Colonic mucosa (tissue), 4 donors: Measurements from ENCODE around the gene CASQ2. TPM values are rescaled to one million over a fixed set of nuclear protein-coding genes. Genes with fewer than 3 reads are reported as not detected.
"Not testable (repeated sequence)": the region's sequence is repeated elsewhere in the genome, so short reads cannot be mapped to it uniquely, and the experiment has no call there.

Experiments
- DNase-seq: peaks from one replicate; pipeline ENCODE4 v3.0.0-alpha.2; 2020
- H3K27ac ChIP-seq: fragments of 200-600 bp; one replicate; pipeline ENCODE4 v1.8.0; 2021
- H3K27me3 ChIP-seq: fragments of 200-600 bp; one replicate; pipeline ENCODE4 v1.8.0; 2021
- H3K36me3 ChIP-seq: fragments of 200-600 bp; one replicate; pipeline ENCODE4 v1.8.0; 2021
- H3K4me1 ChIP-seq: fragments of 200-600 bp; one replicate; pipeline ENCODE4 v1.8.0; 2021; ENCODE audit warnings: mild to moderate bottlenecking
- H3K4me3 ChIP-seq: fragments of 200-600 bp; one replicate; pipeline ENCODE4 v1.8.0; 2021
- H3K9ac ChIP-seq, 2 donors: one replicate each; pipeline ENCODE4 v1.7.0; 2013; ENCODE audit warnings: control low read depth in 2 of 2, low read depth in 2 of 2, low read length in 2 of 2
- H3K9me3 ChIP-seq: fragments of 200-600 bp; one replicate; pipeline ENCODE4 v1.8.0; 2021
- intact Hi-C: fragments of 100-400 bp; cut with DNase I; formaldehyde crosslinking; loops from one replicate; pipeline ENCODE4 v1.14.1; 2022
- total RNA-seq, 2 donors: library from RNA; stranded (reverse); fragmentation: NEBNext Ultra II Directional in 1 of 2; extraction: Animal tissue kit (Norgen Biotek cat#: 25700) in 1 of 2; gene quantifications; one replicate each; pipeline ENCODE4 v1.2.1, GENCODE V29; 2021
- TF ChIP-seq, protein P1 (sequence below): fragments of 200-600 bp; IDR thresholded peaks from one replicate; pipeline ENCODE4 v1.8.0; 2022; ENCODE audit warnings: antibody characterized with exemption, mild to moderate bottlenecking
- donor health status: healthy.
- donor health status: DM: no; HTN: no; CAD: no.
- donor health status: DM: no; HTN: no; CAD: no.

Gene CASQ2
- total RNA-seq, 2 donors from 2014 or later = 0.22 to 10.5 TPM

DNA sequence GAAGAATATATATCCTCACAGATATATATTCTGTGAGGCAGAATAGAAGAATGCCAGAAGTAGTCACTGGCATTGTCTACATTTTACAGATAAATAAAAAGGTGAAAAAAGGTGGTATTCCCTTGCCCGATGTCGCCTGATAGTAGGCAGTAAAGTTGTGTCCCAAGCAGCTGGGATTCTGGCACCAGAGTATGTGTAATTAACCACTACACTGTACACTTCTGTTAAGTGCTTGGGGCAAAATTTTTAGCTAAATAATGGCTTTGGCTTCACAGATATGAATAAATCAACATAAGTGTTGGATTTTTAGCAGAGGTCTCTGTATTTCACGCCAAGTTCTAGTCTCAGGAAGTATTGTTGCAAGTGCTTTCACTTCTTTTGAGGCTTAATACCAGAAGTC, 13.3 kb upstream of the CASQ2 start:
- TF ChIP-seq, protein P1, sequence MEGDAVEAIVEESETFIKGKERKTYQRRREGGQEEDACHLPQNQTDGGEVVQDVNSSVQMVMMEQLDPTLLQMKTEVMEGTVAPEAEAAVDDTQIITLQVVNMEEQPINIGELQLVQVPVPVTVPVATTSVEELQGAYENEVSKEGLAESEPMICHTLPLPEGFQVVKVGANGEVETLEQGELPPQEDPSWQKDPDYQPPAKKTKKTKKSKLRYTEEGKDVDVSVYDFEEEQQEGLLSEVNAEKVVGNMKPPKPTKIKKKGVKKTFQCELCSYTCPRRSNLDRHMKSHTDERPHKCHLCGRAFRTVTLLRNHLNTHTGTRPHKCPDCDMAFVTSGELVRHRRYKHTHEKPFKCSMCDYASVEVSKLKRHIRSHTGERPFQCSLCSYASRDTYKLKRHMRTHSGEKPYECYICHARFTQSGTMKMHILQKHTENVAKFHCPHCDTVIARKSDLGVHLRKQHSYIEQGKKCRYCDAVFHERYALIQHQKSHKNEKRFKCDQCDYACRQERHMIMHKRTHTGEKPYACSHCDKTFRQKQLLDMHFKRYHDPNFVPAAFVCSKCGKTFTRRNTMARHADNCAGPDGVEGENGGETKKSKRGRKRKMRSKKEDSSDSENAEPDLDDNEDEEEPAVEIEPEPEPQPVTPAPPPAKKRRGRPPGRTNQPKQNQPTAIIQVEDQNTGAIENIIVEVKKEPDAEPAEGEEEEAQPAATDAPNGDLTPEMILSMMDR = no peak
- H3K9me3 ChIP-seq = no peaks in the 10 kb centered on the region
- H3K36me3 ChIP-seq = no peaks in the 10 kb centered on the region
- DNase-seq = no peak
- intact Hi-C loops = no loop called here
- H3K4me1 ChIP-seq = no peaks in the 10 kb centered on the region
- H3K9ac ChIP-seq = no peak overlapping the region
- H3K27ac ChIP-seq = no peak overlapping the region
- no peak overlapping the region for H3K4me3 ChIP-seq
- H3K27me3 ChIP-seq = no peaks in the 10 kb centered on the region

DNA sequence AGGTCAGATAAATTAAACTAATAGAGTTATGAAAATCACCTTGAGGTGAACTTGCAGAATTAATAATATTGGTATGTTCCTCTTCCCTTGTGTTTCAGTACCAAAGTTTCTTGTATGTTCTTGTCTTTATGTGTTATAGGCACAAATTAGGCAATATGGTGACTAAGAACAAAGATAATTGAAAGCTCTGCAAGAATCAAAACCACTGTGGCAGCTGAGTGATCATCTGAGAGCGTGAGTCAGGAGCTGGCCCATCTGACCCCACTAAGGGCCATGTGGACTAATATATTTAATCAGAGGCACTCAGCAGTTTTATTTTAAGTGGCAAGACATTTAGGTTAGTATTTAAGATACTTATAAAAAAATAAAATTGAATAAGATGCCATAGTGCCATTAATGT, 12.8 kb upstream of the CASQ2 start:
- Histone ChIP-seq H3K36me3 (no peaks in the 10 kb centered on the region), H3K27ac (no peak overlapping the region), H3K27me3 (no peaks in the 10 kb centered on the region), H3K4me3 (no peak overlapping the region), H3K4me1 (no peaks in the 10 kb centered on the region), H3K9me3 (no peaks in the 10 kb centered on the region), H3K9ac (no peak overlapping the region)
- DNase-seq = no peak
- intact Hi-C loops = no loop called here
- TF ChIP-seq, protein P1 = no peak

DNA sequence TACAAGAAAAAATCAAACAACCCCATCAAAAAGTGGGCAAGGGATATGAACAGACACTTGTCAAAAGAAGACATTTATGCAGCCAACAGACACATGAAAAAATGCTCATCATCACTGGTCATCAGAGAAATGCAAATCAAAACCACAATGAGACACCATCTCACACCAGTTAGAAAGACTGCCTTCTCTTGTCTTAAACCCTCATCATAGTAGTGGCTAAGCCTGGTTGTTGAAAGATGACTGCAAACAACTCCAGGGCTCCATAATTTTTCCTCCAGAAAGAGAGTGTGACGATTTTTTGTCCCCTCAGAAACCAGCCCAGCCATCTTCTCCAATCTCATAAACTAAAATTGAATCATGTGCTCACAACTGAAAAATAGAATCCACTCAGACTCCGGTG, 12.1 kb upstream of the CASQ2 start:
- H3K9me3 ChIP-seq, intact Hi-C loops, DNase-seq, H3K36me3 ChIP-seq, H3K4me1 ChIP-seq, H3K9ac ChIP-seq, H3K27me3 ChIP-seq, H3K27ac ChIP-seq, H3K4me3 ChIP-seq: not testable (repeated sequence)

DNA sequence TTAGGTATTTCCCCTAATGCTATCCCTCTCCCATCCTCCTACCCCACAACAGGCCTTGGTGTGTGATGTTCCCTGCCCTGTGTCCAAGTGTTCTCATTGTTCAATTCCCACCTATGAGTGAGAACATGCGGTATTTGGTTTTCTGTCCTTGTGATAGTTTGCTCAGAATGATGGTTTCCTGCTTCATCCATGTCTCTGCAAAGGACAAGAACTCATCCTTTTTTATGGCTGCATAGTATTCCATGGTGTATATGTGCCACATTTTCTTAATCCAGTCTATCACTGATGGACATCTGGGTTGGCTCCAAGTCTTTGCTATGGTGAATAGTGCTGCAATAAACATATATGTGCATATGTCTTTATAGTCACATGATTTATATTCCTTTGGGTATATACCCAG, 10.6 kb upstream of the CASQ2 start:
- DNase-seq, H3K4me3 ChIP-seq, H3K27ac ChIP-seq, intact Hi-C loops, H3K9ac ChIP-seq, H3K36me3 ChIP-seq, H3K9me3 ChIP-seq, H3K27me3 ChIP-seq, H3K4me1 ChIP-seq: not testable (repeated sequence)

DNA sequence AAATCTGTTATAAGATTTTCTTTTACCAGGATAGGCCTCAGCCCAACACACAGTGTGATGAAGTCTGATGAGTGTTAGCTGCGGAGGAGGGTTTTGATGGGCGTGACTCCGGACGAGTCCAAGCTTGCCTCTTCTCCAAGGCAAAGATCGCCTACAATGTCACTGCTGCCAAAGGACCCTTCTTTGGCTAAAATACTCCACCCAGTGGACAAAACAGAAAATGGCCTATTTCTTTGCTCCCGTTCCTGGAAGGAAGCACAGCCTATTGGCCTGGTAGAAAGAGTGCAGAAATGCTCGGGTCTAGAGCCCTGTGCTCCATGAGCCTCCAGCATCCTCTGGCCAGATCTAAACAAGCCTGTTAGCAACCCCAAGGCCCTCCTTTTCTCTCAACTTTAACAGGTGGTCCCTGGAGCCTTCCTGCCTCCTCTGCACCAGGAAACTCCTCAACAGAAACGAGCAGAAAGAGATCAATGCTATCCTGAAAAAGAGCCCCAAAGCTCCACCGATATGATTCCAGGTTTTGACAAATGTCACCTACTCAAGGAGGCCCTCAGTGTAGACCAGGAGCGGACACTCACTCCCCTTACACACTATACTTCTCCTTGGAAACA, 3.4 kb upstream of the CASQ2 start:
- Histone ChIP-seq H3K9ac (no peak overlapping the region), H3K4me3 (no peak overlapping the region), H3K4me1 (no peaks in the 10 kb centered on the region), H3K27me3 (no peaks in the 10 kb centered on the region), H3K9me3 (no peaks in the 10 kb centered on the region), H3K36me3 (no peaks in the 10 kb centered on the region), H3K27ac (no peak overlapping the region)
- intact Hi-C loops = loop anchor here (5.0 kb wide), 1 partner anchor 165 kb away; no protein-coding TSS in a partner anchor
- peak; percentile 62 for DNase-seq
- TF ChIP-seq, protein P1 = peak; percentile 45

DNA sequence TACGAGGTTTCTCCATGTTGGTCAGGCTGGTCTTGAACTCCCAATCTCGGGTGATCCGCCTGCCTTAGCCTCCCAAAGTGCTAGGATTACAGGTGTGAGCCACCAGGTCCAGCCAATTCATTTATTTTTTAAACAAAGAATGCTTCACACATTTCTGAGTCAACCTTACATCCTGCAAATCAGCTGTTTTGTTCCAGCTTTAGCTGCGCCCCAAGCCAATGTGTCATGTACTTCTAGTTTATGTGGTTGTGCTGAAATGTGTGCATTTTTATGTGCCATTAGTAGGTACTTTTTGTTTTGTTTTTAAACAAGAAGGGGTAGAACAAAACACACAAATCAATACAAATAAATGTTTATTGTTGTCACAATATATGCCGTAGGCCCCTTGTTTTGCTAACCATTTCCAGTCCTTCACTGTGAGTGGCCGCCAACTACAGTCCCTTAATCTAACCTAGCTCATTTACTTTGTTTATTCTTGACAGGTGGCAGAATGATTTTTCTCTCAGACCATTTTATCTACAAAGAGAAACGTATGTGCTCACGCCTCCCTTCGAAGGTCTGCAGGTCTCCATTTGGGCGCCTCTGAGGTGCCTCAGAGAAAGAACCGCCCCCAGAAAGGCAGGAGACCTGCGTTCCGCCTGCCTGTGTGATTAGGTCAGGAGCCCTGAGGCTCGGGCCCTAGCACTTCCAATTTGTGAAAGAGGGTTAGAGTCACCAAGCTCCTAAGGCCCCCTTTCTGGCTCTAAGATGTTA, 2.8 kb upstream of the CASQ2 start:
- Histone ChIP-seq H3K36me3 (no peaks in the 10 kb centered on the region), H3K9me3 (no peaks in the 10 kb centered on the region), H3K27me3 (no peaks in the 10 kb centered on the region), H3K4me3 (no peak overlapping the region), H3K27ac (no peak overlapping the region), H3K9ac (no peak overlapping the region), H3K4me1 (no peaks in the 10 kb centered on the region)
- intact Hi-C loops = loop anchor here (5.0 kb wide), 1 partner anchor 164 kb away; no protein-coding TSS in a partner anchor
- TF ChIP-seq, protein P1 = no peak
- DNase-seq = no peak
